Right cardiac atrium (tissue), 5 donors: Measurements from ENCODE around the gene ZFP30. TPM values are rescaled to one million over a fixed set of nuclear protein-coding genes. Genes with fewer than 3 reads are reported as not detected.
"Not testable (repeated sequence)": the region's sequence is repeated elsewhere in the genome, so short reads cannot be mapped to it uniquely, and the experiment has no call there.

ENCODE experiments used
- ATAC-seq, 2 donors: fragments of 200-7000 bp; cut with Tn5 transposase; one replicate each; pipeline versions ENCODE4 v1.8.0 to v1.9.1; 2020; ENCODE audit warnings: moderate library complexity in 2 of 2, mild to moderate bottlenecking in 1 of 2
- DNase-seq, 3 donors: peaks; one replicate each; pipeline ENCODE4 v3.0.0-alpha.2; 2020
- H3K27ac ChIP-seq: one replicate; pipeline ENCODE4 v1.5.1; 2013; ENCODE audit warnings: mild to moderate bottlenecking, low read length, control low read depth, moderate library complexity
- H3K27me3 ChIP-seq: one replicate; pipeline ENCODE4 v1.6.1; 2013; ENCODE audit not compliant: control insufficient read depth, insufficient read depth
- H3K4me1 ChIP-seq: one replicate; pipeline ENCODE4 v1.6.1; 2013; ENCODE audit warnings: low read length; ENCODE audit not compliant: control insufficient read depth, insufficient read depth
- H3K4me3 ChIP-seq: one replicate; pipeline ENCODE4 v1.5.1; 2013; ENCODE audit warnings: low read length, control low read depth
- H3K9me3 ChIP-seq: one replicate; pipeline ENCODE4 v1.6.1; 2013; ENCODE audit warnings: low read length; ENCODE audit not compliant: control insufficient read depth
- WGBS: extraction: QIAGEN DNeasy Blood & Tissue Kit; methylation state at CpG from one replicate; pipeline ENCODE4 v1.1.7; 2013; 5-methylcytosine and 5-hydroxymethylcytosine counted together
- intact Hi-C, 4 donors: fragments of 100-400 bp; cut with DNase I; formaldehyde crosslinking; loops; one replicate each; pipeline versions ENCODE4 v1.11.0 to v1.14.0; 2022 to 2023
- long read RNA-seq, 4 donors: library from polyadenylated mRNA; unstranded; transcript quantifications; one replicate each; pipeline ENCODE4 v2.0.0, GENCODE V29; 2020 to 2021
- polyA plus RNA-seq: library from polyadenylated mRNA; stranded (reverse); fragments of 200-250 nt; gene quantifications from one replicate; pipeline ENCODE4 v1.2.3, GENCODE V29; 2013
- total RNA-seq, 4 donors: library from RNA; stranded (reverse); fragmentation: NEBNext Ultra II Directional; extraction: Animal tissue kit (Norgen Biotek cat#: 25700); gene quantifications; one replicate each; pipeline ENCODE4 v1.2.1, GENCODE V29; 2021
- donor health status: healthy with polysubstance abuse.
- donor health status: DM: no; HTN: yes; CAD: no.
- donor health status: DM: no; HTN: no; CAD: no.
- donor health status: DM: no; HTN: yes; CAD: no; lungs with severe emphysema.
- donor health status: DM: yes; HTN: yes; CAD: no.

ZFP30 gene
- 1 to 10 TPM; 5.7 to 9.5 (median 8.5) TPM for total RNA-seq
- polyA plus RNA-seq = 3.5 TPM
- long read RNA-seq, donor 1, partial matches to known transcripts = 0 of 3 reads
- long read RNA-seq, donor 1, other reads (novel, unspliced or antisense) = 3 of 3 reads
- long read RNA-seq, donor 2, partial matches to known transcripts = 0 of 1 reads
- long read RNA-seq, donor 2, other reads (novel, unspliced or antisense) = 1 of 1 reads
- long read RNA-seq, donor 3, partial matches to known transcripts = 1 of 5 reads
- long read RNA-seq, donor 3, other reads (novel, unspliced or antisense) = 4 of 5 reads
- long read RNA-seq, donor 4, partial matches to known transcripts = 0 of 3 reads
- long read RNA-seq, donor 4, other reads (novel, unspliced or antisense) = 3 of 3 reads

DNA sequence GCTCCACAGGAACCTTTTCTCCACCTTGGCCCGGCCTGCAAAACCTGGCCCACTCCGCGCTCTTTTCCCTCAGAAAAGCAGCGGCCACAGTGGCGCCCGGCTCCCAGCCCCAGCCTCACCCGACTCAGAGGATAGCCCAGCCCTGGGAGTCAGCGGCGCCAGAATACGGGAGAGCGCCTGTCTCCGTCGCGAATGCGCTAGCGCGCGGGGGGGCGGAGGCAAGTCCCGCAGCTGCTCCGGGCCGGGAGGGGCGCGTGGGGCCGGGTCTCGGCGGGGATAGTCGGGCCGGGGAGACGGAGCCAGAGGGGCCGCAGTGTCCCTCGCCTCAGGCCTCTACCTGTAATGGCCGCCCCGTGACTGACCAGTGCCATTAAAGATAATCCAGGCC lies at the start of gene ZFP30:
Gene ZFP30, minus strand, starts transcription at position 165 of the 388 bp plus-strand sequence. CDS start 7,643 bp downstream, outside the sequence.
- no peaks in the 10 kb centered on the region for H3K27me3 ChIP-seq
- peaks cover 2% of the 10 kb centered on the region for H3K4me1 ChIP-seq
- ATAC-seq (peak; percentile 96 to 99), DNase-seq (peak; percentile 84 to 97 (median 96))
- no peaks in the 10 kb centered on the region for H3K9me3 ChIP-seq
- intact Hi-C loops = loop anchor here in 1 of 4 donors (5.0 kb wide), 1 partner anchor 62 kb away; the partner anchor contains the start of gene ZNF607
- H3K4me3 ChIP-seq = peak within 1 kb of the TSS; percentile 73
- peak within 1 kb of the TSS; percentile 91 for H3K27ac ChIP-seq
- 1% methylated on average over 34 of the region's 34 CpGs for WGBS

DNA sequence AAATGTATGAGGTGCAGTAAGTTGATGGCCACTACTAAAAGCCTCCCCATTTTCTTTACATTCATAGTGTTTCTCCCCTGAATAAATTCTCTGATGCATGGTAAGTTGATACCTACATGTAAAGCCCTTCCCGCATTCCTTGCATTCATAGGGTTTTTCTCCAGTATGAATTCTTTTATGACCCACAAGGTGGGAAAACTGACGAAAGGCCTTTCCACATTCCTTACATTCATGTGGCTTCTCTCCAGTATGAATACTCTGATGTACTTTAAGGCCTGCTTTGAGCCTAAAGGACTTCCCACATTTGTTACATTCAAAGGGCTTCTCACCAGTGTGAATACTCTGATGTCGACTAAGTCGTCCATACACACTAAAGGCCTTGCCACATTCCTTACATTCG lies 43.8 kb upstream of the ZFP30 start:
- ATAC-seq (no peak), DNase-seq (no peak)
- Histone ChIP-seq H3K4me1 (no peaks in the 10 kb centered on the region), H3K4me3 (no peak overlapping the region), H3K27me3 (no peaks in the 10 kb centered on the region), H3K27ac (no peak overlapping the region), H3K9me3 (no peaks in the 10 kb centered on the region)
- 89% methylated on average over 5 of the region's 5 CpGs for WGBS
- intact Hi-C loops = no loop called here

GRCh38 chr19:37698216-37698615 lies 43.0 kb upstream of the ZFP30 start:
- H3K4me3 ChIP-seq = no peak overlapping the region

GRCh38 chr19:37695144-37695899 lies 40.1 kb upstream of the ZFP30 start:
- Histone ChIP-seq H3K9me3 (no peaks in the 10 kb centered on the region), H3K27ac (no peak overlapping the region), H3K4me1 (no peaks in the 10 kb centered on the region), H3K4me3 (no peak overlapping the region), H3K27me3 (no peaks in the 10 kb centered on the region)
- DNase-seq (no peak), ATAC-seq (no peak)
- 78% methylated on average over 3 of the region's 3 CpGs for WGBS
- intact Hi-C loops = no loop called here

More at GRCh38 chr19:37698216-37698615, 43.0 kb upstream of the ZFP30 start:
- intact Hi-C loops = no loop called here
- no peak overlapping the region for H3K27ac ChIP-seq
- DNase-seq = no peak
- ATAC-seq = no peak
- WGBS = 92% methylated on average over 6 of the region's 6 CpGs
- H3K9me3 ChIP-seq = no peaks in the 10 kb centered on the region
- H3K4me1 ChIP-seq = no peaks in the 10 kb centered on the region
- no peaks in the 10 kb centered on the region for H3K27me3 ChIP-seq

DNA sequence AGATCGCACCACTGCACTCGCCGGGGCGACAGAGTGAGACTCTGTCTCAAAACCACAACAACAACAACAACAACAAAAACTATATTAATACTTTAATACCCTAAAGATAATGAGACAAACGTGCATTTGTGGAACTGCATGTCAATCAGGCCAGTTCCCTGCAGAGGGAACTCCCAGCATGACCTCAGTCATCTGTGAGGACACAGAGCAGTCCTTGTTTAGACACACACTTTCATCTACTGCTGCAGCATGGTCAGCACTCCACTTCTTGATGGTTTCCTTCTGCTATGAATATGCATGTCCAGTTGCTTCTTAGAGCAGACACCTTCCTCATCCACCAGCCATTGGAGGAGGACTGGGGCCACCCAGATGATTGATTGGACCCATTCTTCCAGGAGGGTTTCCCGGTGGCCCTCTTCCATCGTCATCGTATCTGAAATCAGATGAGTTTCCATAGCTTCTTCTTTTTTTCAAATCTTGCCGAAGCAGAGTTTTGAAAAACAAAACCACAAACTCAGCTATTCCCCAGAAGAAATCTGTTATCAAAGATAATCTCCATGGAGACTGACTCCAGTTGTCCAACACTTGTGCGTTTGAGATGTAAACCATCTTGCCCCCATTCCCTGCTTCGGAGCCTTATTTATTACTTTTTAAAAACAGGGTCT lies 37.8 kb upstream of the ZFP30 start:
- Histone ChIP-seq H3K4me3 (no peak overlapping the region), H3K27ac (no peak overlapping the region), H3K9me3 (no peaks in the 10 kb centered on the region), H3K4me1 (no peaks in the 10 kb centered on the region), H3K27me3 (no peaks in the 10 kb centered on the region)
- intact Hi-C loops = no loop called here
- ATAC-seq (no peak), DNase-seq (no peak)
- WGBS = 58% methylated on average over 11 of the region's 11 CpGs

DNA sequence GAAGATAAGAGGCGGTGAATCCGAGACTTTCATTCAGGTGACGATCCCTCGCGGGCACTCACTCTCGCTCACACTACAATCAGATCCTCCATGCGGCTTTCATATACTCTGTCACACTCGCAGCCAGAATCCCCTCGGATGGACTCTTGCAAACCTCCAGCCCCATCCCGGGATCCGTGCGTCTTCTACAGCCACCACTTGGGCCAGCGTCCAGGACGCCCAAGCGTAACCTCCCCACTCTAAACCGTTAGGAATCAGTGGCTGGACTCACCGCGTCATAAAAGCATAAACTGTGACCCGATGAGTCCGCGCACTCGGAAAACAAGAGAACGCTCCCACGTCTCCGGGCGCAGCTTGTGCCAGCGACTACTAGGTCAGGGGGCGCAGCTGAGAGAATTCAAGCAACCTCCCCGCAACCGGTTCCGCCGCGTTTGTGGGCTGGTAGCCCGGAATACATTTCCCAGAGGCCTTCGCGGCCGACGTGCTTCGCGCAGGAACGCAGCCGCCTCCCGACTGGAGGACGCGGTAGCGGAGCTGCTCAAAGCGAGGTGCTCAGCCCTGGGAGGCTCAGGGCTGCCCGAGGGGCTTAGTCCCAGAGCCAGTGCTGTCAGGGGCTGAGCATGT lies 36.7 kb upstream of the ZFP30 start:
- peak; percentile 98 to 99 for ATAC-seq
- Histone ChIP-seq H3K4me3 (peak overlapping the region; percentile 84), H3K9me3 (no peaks in the 10 kb centered on the region), H3K27me3 (no peaks in the 10 kb centered on the region), H3K4me1 (no peaks in the 10 kb centered on the region), H3K27ac (peak overlapping the region; percentile 50)
- under 1% methylated on average over 48 of the region's 48 CpGs for WGBS
- DNase-seq = peak; percentile 90 to 95 (median 95)
- intact Hi-C loops = no loop called here

DNA sequence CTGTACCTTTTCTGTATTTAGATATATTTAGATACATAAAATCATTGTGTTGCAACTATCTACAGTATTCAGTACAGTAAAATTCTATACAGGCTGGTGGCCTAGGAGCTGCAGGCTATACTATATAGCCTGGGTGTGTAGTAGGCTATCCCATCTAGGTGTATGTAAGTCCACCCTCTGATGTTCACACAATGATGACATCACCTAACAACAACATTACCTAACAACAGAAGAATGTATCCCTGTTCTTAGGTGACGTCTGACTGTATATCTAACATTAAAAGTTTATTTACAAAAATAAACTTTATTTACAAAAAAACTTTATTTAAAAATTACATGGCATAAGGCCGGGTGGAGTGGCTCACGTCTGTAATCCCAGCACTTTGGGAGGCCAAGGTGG lies 28.3 kb upstream of the ZFP30 start:
- ATAC-seq = no peak
- intact Hi-C loops = no loop called here
- DNase-seq = no peak
- H3K4me1 ChIP-seq = no peaks in the 10 kb centered on the region
- H3K9me3 ChIP-seq = peaks cover 4% of the 10 kb centered on the region
- H3K27ac ChIP-seq = no peak overlapping the region
- no peaks in the 10 kb centered on the region for H3K27me3 ChIP-seq
- no peak overlapping the region for H3K4me3 ChIP-seq
- WGBS = 89% methylated on average over 3 of the region's 3 CpGs

DNA sequence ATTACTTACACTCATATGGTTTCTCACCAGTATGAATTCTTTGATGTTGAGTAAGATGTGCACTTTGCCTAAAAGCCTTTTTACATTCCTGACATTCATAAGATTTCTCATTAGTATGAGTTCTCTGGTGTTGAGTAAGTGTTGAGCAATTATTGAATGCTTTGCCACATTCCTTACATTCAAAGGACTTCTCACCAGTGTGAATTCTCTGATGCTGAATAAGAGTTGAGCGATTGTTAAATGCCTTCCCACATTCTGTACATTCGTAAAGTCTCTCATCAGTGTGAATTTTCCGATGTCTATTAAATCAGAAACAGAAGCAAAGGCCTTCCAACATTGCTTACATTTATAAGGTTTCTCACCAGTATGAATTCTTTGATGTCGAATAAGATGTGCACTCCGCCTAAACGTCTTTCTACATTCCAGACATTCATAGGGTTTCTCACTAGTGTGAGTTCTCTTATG lies 14.2 kb upstream of the ZFP30 start:
- intact Hi-C loops = no loop called here
- H3K4me1 ChIP-seq = no peaks in the 10 kb centered on the region
- H3K4me3 ChIP-seq = no peak overlapping the region
- no peak for ATAC-seq
- WGBS = 93% methylated on average over 6 of the region's 6 CpGs
- H3K27me3 ChIP-seq = no peaks in the 10 kb centered on the region
- H3K27ac ChIP-seq = no peak overlapping the region
- DNase-seq = no peak
- peaks cover 7% of the 10 kb centered on the region for H3K9me3 ChIP-seq

DNA sequence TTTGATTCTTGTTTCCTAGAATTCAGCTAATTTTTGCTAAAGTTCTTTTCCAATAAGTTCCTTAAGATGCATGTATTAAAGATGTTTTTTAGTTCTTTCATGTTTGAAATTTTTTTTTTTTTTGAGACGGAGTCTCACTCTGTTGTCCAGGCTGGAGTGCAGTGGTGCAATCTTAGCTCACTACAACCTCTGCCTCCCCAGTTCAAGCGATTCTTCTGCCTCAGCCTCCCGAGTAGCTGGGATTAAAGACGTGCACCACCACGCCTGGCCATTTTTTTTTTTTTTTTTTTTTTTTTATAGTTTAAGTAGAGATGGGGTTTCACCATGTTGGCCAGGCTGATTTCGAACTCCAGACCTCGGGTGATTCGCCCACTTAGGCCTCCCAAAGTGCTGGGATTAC lies 1.9 kb upstream of the ZFP30 start:
- not testable (repeated sequence) for DNase-seq, H3K4me1 ChIP-seq, H3K9me3 ChIP-seq, H3K27ac ChIP-seq, ATAC-seq, H3K4me3 ChIP-seq, H3K27me3 ChIP-seq
- intact Hi-C loops = loop anchor here in 1 of 4 donors (5.0 kb wide), 1 partner anchor 60 kb away; the partner anchor contains the start of gene ZNF607
- 94% methylated on average over 8 of the region's 8 CpGs for WGBS

DNA sequence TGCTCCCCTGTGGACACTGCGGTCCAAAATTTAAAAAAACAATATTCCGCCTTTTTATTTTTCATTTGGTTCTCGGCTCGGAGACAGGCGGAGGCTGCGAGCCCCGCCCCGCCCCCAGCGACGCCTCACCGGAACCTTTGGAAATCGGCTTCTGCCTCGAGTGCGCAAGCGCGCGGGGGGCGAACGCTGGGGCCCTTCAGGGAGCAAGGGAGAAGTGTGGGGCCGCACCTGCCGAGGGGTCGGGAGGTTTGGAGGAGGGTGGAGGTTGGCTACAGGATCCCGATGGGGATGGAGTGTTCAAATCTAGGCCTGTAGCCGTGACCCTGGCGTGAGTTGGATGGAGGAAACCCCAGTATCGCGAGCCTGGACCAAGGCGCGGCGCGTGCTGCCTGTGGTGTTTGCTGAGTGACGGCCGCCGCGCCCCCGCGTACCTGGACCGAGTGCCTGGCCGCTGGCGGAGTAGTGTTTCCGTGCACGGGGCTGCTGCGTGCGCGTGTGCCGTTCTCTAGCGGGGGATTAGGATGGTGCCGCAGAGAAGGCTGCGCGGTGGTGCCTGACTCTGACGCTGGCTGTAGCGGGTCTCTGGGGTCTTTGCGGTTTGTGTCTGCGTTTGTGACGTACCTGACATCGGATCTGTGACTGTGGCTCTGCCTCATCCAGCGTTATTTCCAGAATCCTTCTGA lies 565 bp upstream of the ZFP30 start:
- intact Hi-C loops = loop anchor here in 1 of 4 donors (5.0 kb wide), 1 partner anchor 61 kb away; the partner anchor contains the start of gene ZNF607
- peaks cover 2% of the 10 kb centered on the region for H3K4me1 ChIP-seq

More for the DNA sequence above, 565 bp upstream of the ZFP30 start:
- peak; percentile 85 to 95 (median 94) for DNase-seq
- Histone ChIP-seq H3K9me3 (no peaks in the 10 kb centered on the region), H3K27ac (peak overlapping the region; percentile 91), H3K27me3 (no peaks in the 10 kb centered on the region), H3K4me3 (peak overlapping the region; percentile 73)
- under 1% methylated on average over 57 of the region's 57 CpGs for WGBS
- ATAC-seq = peak; percentile 91 to 93
